DMS 273 (cell line): ENCODE results near the gene NOL9.

Source experiments
- DNase-seq: peaks from one replicate; lab custom pipeline; 2025; ENCODE audit not compliant: unreplicated experiment; lab: John Stamatoyannopoulos, UW

NOL9 gene

GRCh38 chr1:6473156-6473555, 81.2 kb downstream of the NOL9 start:
- no peak for DNase-seq

- no peak for DNase-seq
Measured at GRCh38 chr1:6472391-6472790, 81.9 kb downstream of the NOL9 start.

GRCh38 chr1:6471970-6472368, 82.3 kb downstream of the NOL9 start:
- DNase-seq: no peak
